CD4-positive, alpha-beta T cell treated with Interleukin-2 at 100 ng/mL for 4 hours (primary cell): ENCODE results near the gene GUCA2B.

ENCODE experiments used
- DNase-seq: peaks from one replicate; pipeline ENCODE4 v3.0.0-alpha.2; 2020; ENCODE audit warnings: low spot score

GUCA2B gene

DNA sequence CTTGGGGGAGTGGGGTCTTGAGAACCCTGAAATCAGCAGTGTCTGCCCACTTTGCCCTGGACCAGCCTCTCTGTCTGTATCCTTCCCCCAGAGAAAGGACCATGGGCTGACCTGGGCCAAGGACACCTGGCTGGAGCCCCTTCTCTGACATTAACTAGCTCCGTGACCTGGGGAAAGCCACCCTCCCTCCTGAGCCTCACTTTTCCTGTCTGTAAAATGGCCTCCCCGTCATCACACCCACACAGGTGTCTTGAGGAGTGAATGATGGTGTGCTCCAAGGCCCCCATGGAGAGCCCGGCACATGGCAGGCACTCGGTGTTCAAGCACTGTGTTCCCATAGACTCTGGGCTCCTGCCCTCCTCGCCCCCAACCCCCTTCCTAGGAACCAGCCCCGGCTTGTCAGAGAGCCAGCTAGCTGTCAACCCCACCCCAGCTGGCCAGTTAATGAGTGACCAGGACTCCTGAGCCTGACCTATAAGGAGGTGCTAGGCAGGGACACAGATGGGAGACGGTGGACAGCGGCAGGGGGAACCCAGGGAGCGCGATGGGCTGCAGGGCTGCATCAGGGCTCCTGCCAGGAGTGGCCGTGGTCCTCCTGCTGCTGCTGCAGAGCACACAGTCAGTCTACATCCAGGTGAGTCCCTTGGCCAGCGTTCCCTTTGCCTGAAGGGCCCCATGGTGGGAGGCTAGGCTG is at the start of gene GUCA2B:
Gene GUCA2B, plus strand, starts transcription at position 504 of the 694 bp plus-strand sequence. Its CDS starts 41 bp downstream, at position 545.
- DNase-seq: no peak

DNA sequence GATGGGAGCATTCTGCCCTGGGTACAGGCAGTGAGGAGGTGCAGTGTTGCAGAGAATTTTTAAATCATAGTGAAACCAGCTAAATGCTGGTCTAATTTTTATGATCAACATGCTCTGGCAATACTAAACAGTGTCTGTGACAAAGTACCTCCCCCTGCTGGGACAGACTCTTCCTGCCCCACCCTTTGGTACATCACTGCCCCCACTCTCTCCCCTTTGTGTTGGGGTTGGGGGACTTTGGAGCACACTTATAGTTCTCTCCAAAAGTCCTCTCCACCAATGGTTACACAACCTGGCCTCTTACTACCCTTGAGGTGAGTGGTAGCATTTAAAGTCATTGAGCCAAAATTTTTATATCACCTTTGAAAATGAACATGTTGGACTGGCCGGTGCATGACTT is 48.2 kb upstream of the GUCA2B start:
- DNase-seq: no peak

- DNase-seq: no peak
Observed at GRCh38 chr1:42108309-42108708, 44.9 kb upstream of the GUCA2B start.

DNA sequence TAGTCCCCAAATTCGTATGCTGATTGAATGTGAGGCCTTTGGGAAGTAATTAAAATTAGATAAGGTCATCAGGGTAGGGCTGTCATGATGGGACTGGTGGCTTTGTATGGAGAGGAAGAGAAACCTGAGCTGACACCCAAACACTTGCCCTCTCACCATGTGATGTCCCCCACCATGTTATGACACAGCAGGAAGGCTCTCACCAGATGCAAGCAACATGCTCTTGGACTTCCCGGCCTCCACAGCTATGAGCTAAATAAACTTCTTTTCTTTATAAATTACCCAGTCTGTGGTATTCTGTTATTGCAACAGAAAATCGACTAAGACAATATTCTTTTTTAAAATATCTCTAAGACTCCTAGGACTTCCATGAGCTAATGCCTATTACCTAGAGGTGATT is 43.6 kb upstream of the GUCA2B start:
- DNase-seq: no peak

GRCh38 chr1:42114229-42114628 is 39.0 kb upstream of the GUCA2B start:
- no peak for DNase-seq

DNA sequence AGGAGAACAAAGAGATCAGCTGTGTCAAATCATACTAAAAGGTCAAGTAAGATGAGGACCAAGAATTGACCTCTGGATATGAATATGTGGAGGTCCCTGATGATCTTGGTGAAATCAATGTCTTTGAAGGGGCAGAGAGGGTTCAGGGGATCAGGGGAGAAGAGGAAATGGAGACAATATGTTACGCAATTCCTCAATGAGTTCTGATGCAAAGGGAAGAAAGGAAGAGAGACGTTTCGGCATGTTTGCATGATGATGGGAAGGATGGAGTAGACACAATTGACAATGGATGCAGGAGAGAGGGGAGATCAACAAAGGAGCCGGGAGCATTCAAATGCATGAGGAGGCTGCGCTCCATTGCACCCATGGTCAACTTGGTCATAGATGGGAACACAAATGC is 36.0 kb upstream of the GUCA2B start:
- DNase-seq: no peak

DNA sequence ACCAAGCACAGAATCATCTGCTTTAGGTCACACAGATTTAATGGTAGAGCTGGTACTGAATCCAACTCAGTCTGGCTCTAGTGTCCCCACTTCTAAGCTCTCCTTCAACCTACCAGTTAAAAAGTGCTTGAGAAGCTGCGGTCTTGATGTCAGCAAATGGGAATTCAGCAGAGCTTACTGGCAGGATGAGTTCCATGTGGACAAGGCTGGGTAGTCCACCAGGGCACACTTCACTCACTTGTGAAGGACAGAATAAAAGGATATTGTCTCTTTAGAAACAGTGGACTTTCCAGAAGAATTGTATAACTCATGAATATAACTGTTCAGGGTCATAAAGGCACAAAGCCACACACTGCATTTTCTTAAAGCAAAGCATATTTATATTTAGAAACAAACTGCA is 35.1 kb upstream of the GUCA2B start:
- no peak for DNase-seq

GRCh38 chr1:42122408-42122807 is 30.8 kb upstream of the GUCA2B start:
- DNase-seq: no peak

GRCh38 chr1:42125552-42125951 is 27.7 kb upstream of the GUCA2B start:
- no peak for DNase-seq

DNA sequence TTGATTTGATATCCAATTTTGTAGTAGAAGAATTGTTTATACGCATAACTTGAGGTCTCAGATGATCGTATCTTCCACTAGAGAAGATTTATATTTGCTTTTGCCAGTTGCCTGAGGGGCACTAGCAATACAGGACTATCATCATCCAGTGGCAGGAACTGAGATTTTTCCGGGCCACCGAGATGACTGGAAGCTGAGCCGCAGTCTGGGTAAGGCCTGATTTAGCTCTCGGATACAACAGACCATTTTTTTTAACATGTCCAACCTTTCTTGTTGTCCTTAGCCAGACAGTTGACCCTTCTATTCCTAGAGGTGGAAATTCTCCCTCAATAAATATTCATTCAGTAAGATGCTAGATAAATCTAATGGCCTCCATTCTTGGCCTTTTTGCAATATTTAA is 25.4 kb upstream of the GUCA2B start:
- no peak for DNase-seq

DNA sequence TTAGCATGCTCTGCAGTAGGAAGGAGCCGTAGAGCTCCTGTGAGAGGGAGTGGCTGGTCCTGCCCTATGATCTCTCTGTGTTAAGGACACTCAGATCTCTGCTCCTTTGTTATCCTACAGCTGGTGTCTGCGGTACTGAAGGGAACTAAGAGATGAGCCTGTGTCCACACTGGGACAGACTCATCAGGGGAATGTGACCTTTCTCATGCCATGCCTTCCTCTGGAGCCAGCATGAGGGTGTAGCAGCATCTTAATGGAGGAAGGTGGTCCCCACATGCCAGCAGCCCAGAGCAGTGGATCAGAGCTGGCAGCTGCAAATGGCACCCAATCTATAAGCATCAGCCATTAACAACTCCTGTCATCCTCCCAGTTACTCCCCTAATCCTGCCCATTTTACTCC is 24.7 kb upstream of the GUCA2B start:
- DNase-seq: no peak

DNA sequence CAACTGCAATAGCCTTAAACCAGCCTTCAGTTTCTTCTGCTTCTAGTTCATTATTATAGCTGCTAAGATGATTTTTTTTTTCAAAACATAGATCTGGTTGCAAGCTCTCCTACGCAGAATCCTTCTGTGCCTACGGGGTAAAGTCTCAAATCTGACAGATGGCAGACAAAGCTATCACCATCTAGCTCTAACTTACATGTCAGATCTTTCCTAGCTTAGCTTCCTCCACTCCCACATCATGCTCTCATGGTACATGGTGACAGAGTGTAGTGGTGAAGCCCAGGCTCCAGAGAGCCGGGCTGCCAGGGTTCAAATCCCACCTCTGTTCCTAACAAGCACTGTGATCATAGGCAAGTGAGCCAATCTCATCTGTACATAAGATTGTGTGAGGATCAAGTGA is 24.2 kb upstream of the GUCA2B start:
- DNase-seq: no peak

DNA sequence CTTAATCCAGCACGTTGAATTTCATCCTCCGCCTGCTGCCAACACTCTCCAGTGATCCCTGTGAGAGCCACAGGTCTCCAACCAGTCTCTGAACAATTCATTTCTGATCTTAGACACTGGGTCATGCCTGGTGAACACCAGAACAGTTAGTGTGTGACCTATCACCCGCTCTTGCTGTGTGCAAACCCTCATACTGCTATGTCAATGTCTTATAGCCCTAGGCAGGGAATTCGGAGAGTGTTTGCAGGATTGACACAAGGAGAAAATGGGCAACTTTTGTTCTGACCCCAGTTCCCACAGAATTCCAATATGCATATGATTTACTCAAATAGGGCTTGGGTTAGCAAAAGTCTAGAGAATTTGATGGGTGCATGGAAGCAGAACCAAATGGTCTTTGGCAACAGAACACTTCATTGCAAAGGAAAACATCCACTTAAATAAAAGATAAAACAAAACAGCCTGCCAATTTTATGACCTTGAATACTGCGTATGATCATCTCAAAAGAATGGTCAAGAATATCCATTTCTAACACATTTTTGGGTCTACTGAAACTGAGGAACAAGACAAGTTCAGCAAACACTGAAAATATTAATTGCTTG is 23.0 kb upstream of the GUCA2B start:
- no peak for DNase-seq

- DNase-seq: no peak
Observed at GRCh38 chr1:42133390-42133789, 19.8 kb upstream of the GUCA2B start.

DNA sequence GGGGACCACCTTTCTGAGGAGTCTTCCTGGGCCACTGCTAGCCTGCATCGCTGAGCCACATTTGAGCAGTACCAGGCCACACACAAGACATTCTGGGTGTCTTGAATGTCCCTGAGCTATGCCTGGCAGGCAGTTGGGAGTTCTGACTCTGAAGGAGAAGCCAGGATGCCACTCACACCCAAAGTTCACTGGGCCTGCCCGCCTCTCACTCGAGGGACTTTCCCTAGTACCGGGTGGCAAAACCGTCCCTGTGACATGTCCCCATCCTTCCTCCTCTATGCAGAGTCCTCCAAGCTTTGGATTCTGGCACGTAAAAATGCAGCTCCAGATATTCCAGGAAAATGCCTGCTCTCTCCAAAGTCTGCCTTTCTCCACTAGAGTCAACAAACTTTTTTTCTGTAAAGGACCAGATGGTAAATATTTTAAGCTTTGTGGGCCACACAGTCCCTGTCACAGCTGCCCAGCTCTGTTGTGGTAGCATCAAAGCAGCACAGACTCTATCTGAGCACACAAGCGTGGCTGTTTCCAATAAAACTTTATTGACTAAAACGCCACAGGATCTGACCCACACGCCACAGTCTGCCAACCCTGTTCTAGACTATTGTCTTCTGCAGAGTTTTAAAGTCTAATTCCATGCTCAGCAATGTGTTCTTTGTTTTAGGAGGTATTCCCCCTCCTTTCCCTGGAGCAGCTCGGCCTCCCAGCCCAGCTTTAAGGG is 19.2 kb upstream of the GUCA2B start:
- no peak for DNase-seq

DNA sequence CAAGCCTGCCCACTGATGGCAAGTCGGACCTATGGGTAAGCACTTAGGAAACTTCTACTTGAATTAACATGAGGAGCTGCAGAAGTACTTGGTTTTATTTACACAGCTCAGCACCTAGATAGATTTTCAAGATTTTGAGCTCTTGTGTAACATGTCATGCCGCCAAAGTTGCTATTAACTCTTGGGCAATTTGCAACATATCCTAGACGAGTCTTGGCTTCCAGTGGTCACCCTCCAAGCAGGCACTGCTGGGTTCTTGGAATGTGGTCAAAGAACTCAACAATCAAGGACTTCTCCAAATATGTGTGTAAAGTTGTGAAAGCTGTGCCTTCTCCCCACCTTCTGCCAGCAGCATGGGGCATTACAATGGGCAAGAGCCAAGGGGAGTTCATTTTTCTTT is 17.8 kb upstream of the GUCA2B start:
- no peak for DNase-seq

- DNase-seq: no peak
Observed at GRCh38 chr1:42136466-42136865, 16.7 kb upstream of the GUCA2B start.

DNA sequence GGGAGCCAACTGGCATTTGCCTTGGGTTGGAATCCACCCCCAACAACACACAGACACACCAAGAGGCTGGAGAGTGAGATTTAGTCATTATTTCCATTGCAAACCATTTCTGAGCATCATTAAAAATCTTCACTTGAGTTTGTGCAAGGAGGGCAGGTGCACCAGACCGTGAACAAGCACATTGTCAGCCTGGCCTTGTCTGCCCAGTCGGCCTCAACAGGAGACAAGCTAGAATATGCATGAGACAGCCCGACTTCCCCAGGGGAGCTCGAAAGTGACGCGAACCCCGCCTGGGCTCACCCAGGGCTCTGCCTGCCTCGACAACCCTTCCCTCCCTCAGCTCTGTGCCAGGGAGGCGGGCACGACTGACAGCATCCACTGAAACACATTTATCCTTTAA is 15.4 kb upstream of the GUCA2B start:
- no peak for DNase-seq

- DNase-seq: no peak
Observed at GRCh38 chr1:42138586-42138985, 14.6 kb upstream of the GUCA2B start.

DNA sequence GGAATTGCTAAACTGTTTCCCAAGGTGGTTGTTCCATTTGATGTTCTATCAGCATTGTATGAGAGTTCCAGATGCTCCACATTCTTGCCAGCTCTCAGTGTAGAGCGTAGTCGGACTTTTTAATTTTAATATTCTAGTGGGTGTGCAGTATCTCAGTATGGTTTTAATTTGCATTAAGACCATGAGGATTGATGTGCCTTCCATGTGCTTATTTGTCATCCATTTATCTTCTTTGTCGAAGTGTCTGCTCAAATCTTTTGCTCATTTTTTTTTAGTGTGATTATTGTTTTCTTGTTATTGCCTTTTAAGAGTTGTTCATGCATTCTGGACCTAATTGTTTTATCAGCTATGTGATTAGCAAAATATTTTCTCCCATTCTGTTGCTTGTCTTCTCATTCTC is 13.8 kb upstream of the GUCA2B start:
- no peak for DNase-seq

DNA sequence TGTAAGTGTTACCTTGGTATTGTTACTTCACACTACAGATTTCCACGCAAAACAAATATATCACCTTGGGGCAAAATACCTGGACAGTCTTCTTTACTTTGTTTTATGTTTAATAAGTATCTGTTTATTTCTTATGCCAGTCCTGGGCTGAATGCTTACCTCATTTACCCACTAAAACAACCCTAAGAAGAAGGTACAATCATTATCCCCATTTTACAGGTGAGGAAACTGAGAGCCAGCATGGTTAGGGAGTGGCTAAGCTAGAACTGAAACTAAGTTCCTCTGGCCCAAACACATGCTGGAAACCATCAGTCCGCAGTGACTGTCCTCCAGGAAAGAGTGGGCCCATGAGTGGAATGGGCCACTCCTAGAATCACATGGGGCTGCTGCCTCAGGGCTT is 13.0 kb upstream of the GUCA2B start:
- DNase-seq: no peak

DNA sequence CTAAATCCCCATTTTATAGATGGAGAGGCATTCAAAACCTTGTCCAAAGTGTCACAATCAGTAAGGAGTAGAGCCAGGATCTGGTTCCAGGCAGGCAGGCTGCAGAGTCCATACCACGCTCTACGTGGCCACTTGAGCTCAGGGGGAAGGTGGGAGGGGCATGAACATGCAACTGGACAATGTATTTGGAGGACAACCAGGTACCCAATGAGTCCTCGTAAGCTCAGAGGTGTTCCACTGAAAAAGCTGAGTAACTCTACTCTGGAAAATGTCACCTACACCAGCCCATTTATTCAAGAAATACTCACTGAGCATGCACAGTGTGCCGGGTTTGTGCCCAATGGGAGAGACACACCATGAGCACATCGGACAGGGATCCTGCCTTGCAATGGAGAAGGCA is 11.2 kb upstream of the GUCA2B start:
- DNase-seq: no peak

GRCh38 chr1:42142894-42143675 is 10.1 kb upstream of the GUCA2B start:
- DNase-seq: no peak
